HL-60 (cell line): ENCODE results near the gene EHF.

ENCODE experiments used
- DNase-seq, 2 experiments: peaks; one replicate each; pipeline ENCODE4 v3.0.0-alpha.2; 2010 to 2020; ENCODE audit warnings: low read depth in 1 of 2, low spot score in 1 of 2
- H3K27ac ChIP-seq: fragments of 250-450 bp; sonication (Bioruptor Pico); replicated peaks from 2 replicates; pipeline ENCODE4 v1.5.1; 2020; ENCODE audit warnings: mild to moderate bottlenecking, moderate library complexity
- H3K27me3 ChIP-seq: fragments of 250-450 bp; sonication (Bioruptor Pico); 2 replicates; pipeline ENCODE4 v1.5.1; 2021; ENCODE audit warnings: mild to moderate bottlenecking, moderate library complexity; ENCODE audit not compliant: insufficient read depth, poor library complexity, severe bottlenecking
- H3K4me3 ChIP-seq: replicated peaks from 2 replicates; pipeline ENCODE4 v1.5.1; 2011; ENCODE audit warnings: mild to moderate bottlenecking, control low read depth, low read length; ENCODE audit not compliant: insufficient read depth
- CTCF ChIP-seq: IDR thresholded peaks from one replicate; pipeline ENCODE4 v1.5.1; 2011; ENCODE audit warnings: low read length, control low read depth, inconsistent platforms; ENCODE audit not compliant: insufficient read depth
- GABPA ChIP-seq: IDR thresholded peaks from 2 replicates; pipeline ENCODE4 v1.6.1; 2012; ENCODE audit warnings: low read depth
- POLR2AphosphoS5 ChIP-seq: IDR thresholded peaks from 2 replicates; pipeline ENCODE4 v1.6.1; 2012; ENCODE audit warnings: low read depth
- SPI1 ChIP-seq: IDR thresholded peaks from 2 replicates; pipeline ENCODE4 v1.6.1; 2012; ENCODE audit warnings: low read depth, mild to moderate bottlenecking, borderline replicate concordance
- TF ChIP-seq, protein P1 (sequence below): IDR thresholded peaks from 2 replicates; pipeline ENCODE4 v1.6.1; 2012; ENCODE audit warnings: low read depth; ENCODE audit not compliant: insufficient replicate concordance

Gene EHF

GRCh38 chr11:34671117-34671516 lies 50.2 kb downstream of the EHF start:
- Histone ChIP-seq H3K27me3 (no peaks in the 10 kb centered on the region), H3K27ac (no peak overlapping the region), H3K4me3 (no peak overlapping the region)
- TF ChIP-seq SPI1 (no peak), GABPA (no peak), POLR2AphosphoS5 (no peak), CTCF (no peak)
- TF ChIP-seq, protein P1, sequence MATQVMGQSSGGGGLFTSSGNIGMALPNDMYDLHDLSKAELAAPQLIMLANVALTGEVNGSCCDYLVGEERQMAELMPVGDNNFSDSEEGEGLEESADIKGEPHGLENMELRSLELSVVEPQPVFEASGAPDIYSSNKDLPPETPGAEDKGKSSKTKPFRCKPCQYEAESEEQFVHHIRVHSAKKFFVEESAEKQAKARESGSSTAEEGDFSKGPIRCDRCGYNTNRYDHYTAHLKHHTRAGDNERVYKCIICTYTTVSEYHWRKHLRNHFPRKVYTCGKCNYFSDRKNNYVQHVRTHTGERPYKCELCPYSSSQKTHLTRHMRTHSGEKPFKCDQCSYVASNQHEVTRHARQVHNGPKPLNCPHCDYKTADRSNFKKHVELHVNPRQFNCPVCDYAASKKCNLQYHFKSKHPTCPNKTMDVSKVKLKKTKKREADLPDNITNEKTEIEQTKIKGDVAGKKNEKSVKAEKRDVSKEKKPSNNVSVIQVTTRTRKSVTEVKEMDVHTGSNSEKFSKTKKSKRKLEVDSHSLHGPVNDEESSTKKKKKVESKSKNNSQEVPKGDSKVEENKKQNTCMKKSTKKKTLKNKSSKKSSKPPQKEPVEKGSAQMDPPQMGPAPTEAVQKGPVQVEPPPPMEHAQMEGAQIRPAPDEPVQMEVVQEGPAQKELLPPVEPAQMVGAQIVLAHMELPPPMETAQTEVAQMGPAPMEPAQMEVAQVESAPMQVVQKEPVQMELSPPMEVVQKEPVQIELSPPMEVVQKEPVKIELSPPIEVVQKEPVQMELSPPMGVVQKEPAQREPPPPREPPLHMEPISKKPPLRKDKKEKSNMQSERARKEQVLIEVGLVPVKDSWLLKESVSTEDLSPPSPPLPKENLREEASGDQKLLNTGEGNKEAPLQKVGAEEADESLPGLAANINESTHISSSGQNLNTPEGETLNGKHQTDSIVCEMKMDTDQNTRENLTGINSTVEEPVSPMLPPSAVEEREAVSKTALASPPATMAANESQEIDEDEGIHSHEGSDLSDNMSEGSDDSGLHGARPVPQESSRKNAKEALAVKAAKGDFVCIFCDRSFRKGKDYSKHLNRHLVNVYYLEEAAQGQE = no peak
- no peak for DNase-seq

- Histone ChIP-seq H3K27me3 (no peaks in the 10 kb centered on the region), H3K27ac (no peak overlapping the region), H3K4me3 (no peak overlapping the region)
- no peak for DNase-seq
- TF ChIP-seq CTCF (no peak), POLR2AphosphoS5 (no peak), SPI1 (no peak), GABPA (no peak)
- TF ChIP-seq, protein P1 = no peak
These were observed 51.1 kb downstream of the EHF start for GRCh38 chr11:34671946-34672345.

DNA sequence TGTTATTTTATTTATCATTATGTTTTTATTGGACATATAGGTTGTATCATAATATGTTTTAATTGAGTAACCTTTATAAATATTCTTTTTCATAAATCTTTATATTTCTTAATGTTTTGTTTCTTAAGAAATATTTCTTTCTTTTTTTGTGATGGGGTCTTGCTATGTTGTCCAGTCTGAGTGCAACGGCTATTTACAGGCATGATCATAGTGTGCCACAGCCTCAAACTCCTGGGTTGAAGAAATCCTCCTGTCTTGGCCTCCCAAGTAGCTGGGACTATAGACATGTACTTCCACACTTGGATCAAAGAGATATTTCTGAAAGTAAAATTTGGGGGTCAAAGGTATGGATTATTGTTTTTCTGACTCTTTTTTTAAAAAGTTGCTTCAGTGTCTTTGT lies 53.1 kb downstream of the EHF start:
- Histone ChIP-seq H3K27ac (no peak overlapping the region), H3K27me3 (no peaks in the 10 kb centered on the region), H3K4me3 (no peak overlapping the region)
- no peak for DNase-seq
- TF ChIP-seq SPI1 (no peak), GABPA (no peak)
- TF ChIP-seq, protein P1 = no peak

DNA sequence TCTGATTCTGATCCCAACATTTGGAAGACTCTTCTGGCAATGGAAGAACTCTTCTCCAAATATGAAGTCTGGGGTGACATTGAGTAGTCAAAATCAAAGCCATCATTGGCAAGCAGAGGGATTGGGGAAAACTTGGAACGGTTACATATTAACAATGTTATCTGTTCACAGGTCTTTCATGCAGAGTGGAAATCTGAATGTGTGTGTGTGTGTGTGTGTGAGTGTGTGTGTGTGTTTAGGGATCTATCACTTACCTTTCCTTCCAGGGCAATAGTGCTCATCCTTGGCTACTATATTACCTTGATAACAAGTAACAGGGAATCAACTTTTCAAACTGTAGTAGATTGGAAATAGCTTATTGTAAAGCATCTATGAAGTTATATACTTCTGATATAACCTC lies 55.3 kb downstream of the EHF start:
- H3K27ac ChIP-seq = no peak overlapping the region
- TF ChIP-seq GABPA (no peak), POLR2AphosphoS5 (no peak), CTCF (no peak), SPI1 (no peak)
- TF ChIP-seq, protein P1 = no peak
- no peaks in the 10 kb centered on the region for H3K27me3 ChIP-seq
- no peak overlapping the region for H3K4me3 ChIP-seq
- DNase-seq = no peak
